IMR-90 (cell line): ENCODE measurements around the gene AVPR1B. TPM values are rescaled to one million over a fixed set of nuclear protein-coding genes. Genes with fewer than 3 reads are reported as not detected.

Source experiments
- ATAC-seq: fragments of 200-7000 bp; cut with Tn5 transposase; 2 replicates; pipeline ENCODE4 v1.9.1; 2020; ENCODE audit warnings: low read depth, mild to moderate bottlenecking, moderate library complexity
- BruUV-seq: library from RNA; stranded (reverse); fragments of 400-500 nt; replicated peaks from 2 replicates; lab custom pipeline; 2021; lab: Mats Ljungman, UMichigan
- CTCF ChIA-PET: fragments of 300-600 bp; formaldehyde crosslinking; extraction: SDS; loops from one replicate; lab custom pipeline; 2021; ENCODE audit warnings: antibody characterized with exemption; lab: Yijun Ruan, JAX
- POLR2A ChIA-PET: fragments of 300-600 bp; sonication (Branson Sonifier 250); formaldehyde crosslinking; loops from one replicate; lab custom pipeline; 2022; ENCODE audit warnings: antibody characterized with exemption; ENCODE audit not compliant: unreplicated experiment; lab: Charles Lee
- DNase-seq: peaks from one replicate; pipeline ENCODE4 v3.0.0; 2013
- H2AFZ ChIP-seq: replicated peaks from 2 replicates; pipeline ENCODE3; 2013; ENCODE audit warnings: low read length, mild to moderate bottlenecking; ENCODE audit not compliant: poor library complexity
- H2AK5ac ChIP-seq: 2 replicates; pipeline ENCODE4 v1.6.1; 2013; ENCODE audit warnings: low read depth, low read length, inconsistent platforms
- H2AK9ac ChIP-seq: replicated peaks from 2 replicates; pipeline ENCODE3; 2013; ENCODE audit warnings: mild to moderate bottlenecking, low read depth, low read length, moderate library complexity; ENCODE audit not compliant: poor library complexity
- H2BK120ac ChIP-seq: 2 replicates; pipeline ENCODE4 v1.6.1; 2013; ENCODE audit warnings: low read depth, low read length, inconsistent platforms
- H2BK15ac ChIP-seq: 3 replicates; pipeline ENCODE4 v1.6.1; 2013; ENCODE audit warnings: low read depth, low read length, inconsistent platforms
- H2BK20ac ChIP-seq: 2 replicates; pipeline ENCODE4 v1.6.1; 2013; ENCODE audit warnings: low read depth, mild to moderate bottlenecking, inconsistent platforms, low read length, moderate library complexity
- H2BK5ac ChIP-seq: 2 replicates; pipeline ENCODE4 v1.6.1; 2013; ENCODE audit warnings: mild to moderate bottlenecking, low read depth, low read length, inconsistent platforms; ENCODE audit not compliant: poor library complexity, severe bottlenecking
- H3K14ac ChIP-seq: replicated peaks from 2 replicates; pipeline ENCODE4 v1.6.1; 2013; ENCODE audit warnings: low read depth, low read length, inconsistent platforms
- H3K18ac ChIP-seq: 2 replicates; pipeline ENCODE4 v1.6.1; 2013; ENCODE audit warnings: low read depth, low read length, control low read depth
- H3K23ac ChIP-seq: 2 replicates; pipeline ENCODE4 v1.6.1; 2013; ENCODE audit warnings: low read depth, low read length, inconsistent platforms
- H3K27ac ChIP-seq: 2 replicates; pipeline ENCODE4 v1.5.1; 2013; ENCODE audit warnings: mild to moderate bottlenecking, control low read depth, low read length; ENCODE audit not compliant: insufficient read depth
- H3K27me3 ChIP-seq: 2 replicates; pipeline ENCODE4 v1.6.1; 2013; ENCODE audit warnings: low read length; ENCODE audit not compliant: control insufficient read depth, insufficient read depth
- H3K36me3 ChIP-seq: 2 replicates; pipeline ENCODE4 v1.6.1; 2013; ENCODE audit warnings: low read length, mixed read lengths; ENCODE audit not compliant: control insufficient read depth, insufficient read depth
- H3K4ac ChIP-seq: 2 replicates; pipeline ENCODE4 v1.6.1; 2013; ENCODE audit warnings: low read depth, low read length, inconsistent platforms
- H3K4me1 ChIP-seq: 2 replicates; pipeline ENCODE4 v1.6.1; 2013; ENCODE audit warnings: low read length, mixed read lengths; ENCODE audit not compliant: control insufficient read depth, insufficient read depth
- H3K4me2 ChIP-seq: 2 replicates; pipeline ENCODE4 v1.6.1; 2013; ENCODE audit warnings: low read depth, mild to moderate bottlenecking, control low read depth, low read length, moderate library complexity
- H3K4me3 ChIP-seq: 2 replicates; pipeline ENCODE4 v1.5.1; 2013; ENCODE audit warnings: low read depth, mild to moderate bottlenecking, control low read depth, low read length, moderate library complexity; ENCODE audit not compliant: insufficient read depth
- H3K56ac ChIP-seq: 2 replicates; pipeline ENCODE4 v1.6.1; 2013; ENCODE audit warnings: low read length, inconsistent platforms; ENCODE audit not compliant: insufficient read depth; ENCODE audit errors: extremely low read depth
- H3K79me1 ChIP-seq, 2 experiments: 2 replicates each; pipeline ENCODE4 v1.6.1; 2013; ENCODE audit warnings: low read length in 2 of 2, inconsistent platforms in 1 of 2, low read depth in 1 of 2
- H3K9ac ChIP-seq: 2 replicates; pipeline ENCODE4 v1.6.1; 2013; ENCODE audit warnings: low read depth, low read length, control low read depth
- H3K9me1 ChIP-seq: 2 replicates; pipeline ENCODE4 v1.6.1; 2013; ENCODE audit warnings: low read length, inconsistent platforms; ENCODE audit not compliant: insufficient read depth
- H3K9me3 ChIP-seq: 2 replicates; pipeline ENCODE4 v1.6.1; 2013; ENCODE audit warnings: low read length; ENCODE audit not compliant: control insufficient read depth, insufficient read depth
- H4K20me1 ChIP-seq: 2 replicates; pipeline ENCODE4 v1.6.1; 2013; ENCODE audit warnings: low read length, inconsistent platforms; ENCODE audit not compliant: insufficient read depth
- H4K5ac ChIP-seq: 2 replicates; pipeline ENCODE4 v1.6.1; 2013; ENCODE audit warnings: mild to moderate bottlenecking, low read depth, low read length, control low read depth
- H4K8ac ChIP-seq, 2 experiments: 2 replicates each; pipeline ENCODE4 v1.6.1; 2013; ENCODE audit warnings: low read depth in 2 of 2, low read length in 2 of 2, control low read depth in 1 of 2, inconsistent platforms in 1 of 2
- H4K91ac ChIP-seq: 2 replicates; pipeline ENCODE4 v1.6.1; 2013; ENCODE audit warnings: low read depth, low read length, inconsistent platforms; ENCODE audit not compliant: insufficient read depth
- BHLHE40 ChIP-seq: fragments of 150-350 bp; IDR thresholded peaks from 2 replicates; pipeline ENCODE4 v1.6.1; 2016; ENCODE audit warnings: mild to moderate bottlenecking, low read depth, low read length
- CEBPB ChIP-seq: IDR thresholded peaks from 2 replicates; pipeline ENCODE4 v1.6.1; 2012; ENCODE audit warnings: low read depth, low read length, improper control_type of control experiment
- CHD1 ChIP-seq: IDR thresholded peaks from 2 replicates; pipeline ENCODE4 v1.6.1; 2012; ENCODE audit warnings: low read depth, low read length, improper control_type of control experiment
- MAFK ChIP-seq: IDR thresholded peaks from 2 replicates; pipeline ENCODE4 v1.6.1; 2012; ENCODE audit warnings: low read depth, low read length, improper control_type of control experiment
- MAZ ChIP-seq: IDR thresholded peaks from 2 replicates; pipeline ENCODE4 v1.6.1; 2012; ENCODE audit warnings: low read depth, mild to moderate bottlenecking, low read length, improper control_type of control experiment, moderate library complexity, borderline replicate concordance
- MXI1 ChIP-seq: IDR thresholded peaks from 2 replicates; pipeline ENCODE4 v1.6.1; 2012; ENCODE audit warnings: low read depth, mild to moderate bottlenecking, low read length, moderate library complexity, borderline replicate concordance
- NFE2L2 ChIP-seq: fragments of 150-350 bp; IDR thresholded peaks from 2 replicates; pipeline ENCODE4 v1.6.1; 2016; ENCODE audit warnings: low read depth, mild to moderate bottlenecking, low read length
- RAD21 ChIP-seq: IDR thresholded peaks from 2 replicates; pipeline ENCODE4 v1.6.1; 2012; ENCODE audit warnings: low read length, improper control_type of control experiment
- RCOR1 ChIP-seq: IDR thresholded peaks from 2 replicates; pipeline ENCODE4 v1.6.1; 2012; ENCODE audit warnings: mild to moderate bottlenecking, low read length, improper control_type of control experiment; ENCODE audit not compliant: insufficient replicate concordance
- RFX5 ChIP-seq: IDR thresholded peaks from 2 replicates; pipeline ENCODE4 v1.8.0; 2012; ENCODE audit warnings: low read depth, mild to moderate bottlenecking, low read length, moderate library complexity
- SMC3 ChIP-seq: fragments of 150-350 bp; IDR thresholded peaks from 2 replicates; pipeline ENCODE4 v1.6.1; 2016; ENCODE audit warnings: low read depth, mild to moderate bottlenecking, antibody characterized with exemption, low read length, moderate library complexity
- WGBS, 2 experiments: methylation state at CpG; one replicate each; pipeline versions ENCODE4 v1.1.5 to v1.1.7; 2013; ENCODE audit warnings: missing lambda C conversion rate in 2 of 2; ENCODE audit not compliant: insufficient read length in 1 of 2; ENCODE audit errors: extremely low coverage in 2 of 2; 5-methylcytosine and 5-hydroxymethylcytosine counted together
- dilution Hi-C: fragments of 300-500 bp; cut with HindIII; formaldehyde crosslinking; loops from one replicate; pipeline ENCODE4 v1.14.3; 2018; ENCODE audit warnings: low sequenced_read_pairs; ENCODE audit not compliant: unreplicated experiment
- in situ Hi-C: fragments of 300-500 bp; cut with MboI; formaldehyde crosslinking; loops from 3 replicates; pipeline ENCODE4 v1.14.3; 2019; ENCODE audit warnings: low sequenced_read_pairs, inconsistent platforms, mixed read lengths
- intact Hi-C: fragments of 100-400 bp; cut with micrococcal nuclease; formaldehyde crosslinking; loops from 2 replicates; pipeline ENCODE4 v1.10.0; 2022
- polyA plus RNA-seq, 3 experiments: library from polyadenylated mRNA; depleted of rRNA; stranded (reverse); fragments of >200 nt; gene quantifications; 2 replicates each; pipeline ENCODE4 v1.2.3, GENCODE V29; 2012; ENCODE audit warnings: low replicate concordance in 1 of 3
- total RNA-seq: library from RNA; depleted of rRNA; stranded (reverse); fragments of >200 nt; gene quantifications from 2 replicates; pipeline ENCODE4 v1.2.3, GENCODE V29; 2012
- TF ChIP-seq, protein P1 (sequence below): conservative IDR thresholded peaks from 2 replicates; pipeline ENCODE4 v1.5.1; 2012; ENCODE audit warnings: mild to moderate bottlenecking, low read depth, low read length, improper control_type of control experiment
- TF ChIP-seq, protein P2 (sequence below): fragments of 150-350 bp; IDR thresholded peaks from 2 replicates; pipeline ENCODE4 v1.6.1; 2016; ENCODE audit warnings: low read depth, mild to moderate bottlenecking, low read length, moderate library complexity, borderline replicate concordance

The AVPR1B gene
- total and polyA plus RNA-seq, 2 of the 4 experiments (the other 2 are of a cell fraction) = not detected

DNA sequence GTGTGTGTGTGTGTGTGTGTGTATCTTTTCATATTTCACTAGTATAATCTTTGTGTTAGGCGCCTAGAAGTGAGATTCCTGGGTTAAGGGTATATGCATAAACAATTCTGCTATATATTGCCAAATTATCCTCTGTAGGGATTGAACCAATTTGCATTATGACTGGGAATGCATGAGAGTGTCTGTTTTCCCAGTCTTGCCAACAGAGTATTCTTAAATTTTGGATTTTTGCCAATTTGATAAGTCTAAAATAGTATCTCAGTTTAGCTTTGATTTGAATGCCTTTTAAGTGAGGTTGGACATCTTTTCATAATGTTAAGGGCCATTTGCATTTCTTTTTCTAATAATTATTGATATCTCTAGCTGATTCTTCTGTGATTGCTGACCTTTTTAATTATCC lies 8.2 kb upstream of the AVPR1B start:
- H3K27ac ChIP-seq = no peak overlapping the region
- dilution Hi-C loops (no loop called here), in situ Hi-C loops (no loop called here), intact Hi-C loops (no loop called here)
- DNase-seq (no peak), ATAC-seq (no peak)
- H4K20me1 ChIP-seq = no peaks in the 10 kb centered on the region
- H3K9me3 ChIP-seq = no peaks in the 10 kb centered on the region; the same call in 1 of the 2 replicates
- no peak for TF ChIP-seq MAFK
- TF ChIP-seq CEBPB = no peak
- TF ChIP-seq, protein P1, sequence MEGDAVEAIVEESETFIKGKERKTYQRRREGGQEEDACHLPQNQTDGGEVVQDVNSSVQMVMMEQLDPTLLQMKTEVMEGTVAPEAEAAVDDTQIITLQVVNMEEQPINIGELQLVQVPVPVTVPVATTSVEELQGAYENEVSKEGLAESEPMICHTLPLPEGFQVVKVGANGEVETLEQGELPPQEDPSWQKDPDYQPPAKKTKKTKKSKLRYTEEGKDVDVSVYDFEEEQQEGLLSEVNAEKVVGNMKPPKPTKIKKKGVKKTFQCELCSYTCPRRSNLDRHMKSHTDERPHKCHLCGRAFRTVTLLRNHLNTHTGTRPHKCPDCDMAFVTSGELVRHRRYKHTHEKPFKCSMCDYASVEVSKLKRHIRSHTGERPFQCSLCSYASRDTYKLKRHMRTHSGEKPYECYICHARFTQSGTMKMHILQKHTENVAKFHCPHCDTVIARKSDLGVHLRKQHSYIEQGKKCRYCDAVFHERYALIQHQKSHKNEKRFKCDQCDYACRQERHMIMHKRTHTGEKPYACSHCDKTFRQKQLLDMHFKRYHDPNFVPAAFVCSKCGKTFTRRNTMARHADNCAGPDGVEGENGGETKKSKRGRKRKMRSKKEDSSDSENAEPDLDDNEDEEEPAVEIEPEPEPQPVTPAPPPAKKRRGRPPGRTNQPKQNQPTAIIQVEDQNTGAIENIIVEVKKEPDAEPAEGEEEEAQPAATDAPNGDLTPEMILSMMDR = no peak
- TF ChIP-seq, protein P2, sequence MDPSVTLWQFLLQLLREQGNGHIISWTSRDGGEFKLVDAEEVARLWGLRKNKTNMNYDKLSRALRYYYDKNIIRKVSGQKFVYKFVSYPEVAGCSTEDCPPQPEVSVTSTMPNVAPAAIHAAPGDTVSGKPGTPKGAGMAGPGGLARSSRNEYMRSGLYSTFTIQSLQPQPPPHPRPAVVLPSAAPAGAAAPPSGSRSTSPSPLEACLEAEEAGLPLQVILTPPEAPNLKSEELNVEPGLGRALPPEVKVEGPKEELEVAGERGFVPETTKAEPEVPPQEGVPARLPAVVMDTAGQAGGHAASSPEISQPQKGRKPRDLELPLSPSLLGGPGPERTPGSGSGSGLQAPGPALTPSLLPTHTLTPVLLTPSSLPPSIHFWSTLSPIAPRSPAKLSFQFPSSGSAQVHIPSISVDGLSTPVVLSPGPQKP = no peak
- no peak for TF ChIP-seq NFE2L2
- no peak for TF ChIP-seq MAZ
- TF ChIP-seq RAD21 = no peak
- no peak for TF ChIP-seq CHD1
- no peak for TF ChIP-seq MXI1
- TF ChIP-seq SMC3 = no peak
- no peak for TF ChIP-seq RCOR1
- TF ChIP-seq RFX5 = no peak
- TF ChIP-seq BHLHE40 = no peak
- no peak overlapping the region for H4K5ac ChIP-seq
- ChIA-PET POLR2A (no interaction called here), CTCF (no interaction called here)
- H3K23ac ChIP-seq = no peak overlapping the region
- no peaks in the 10 kb centered on the region for H3K4me1 ChIP-seq
- no peaks in the 10 kb centered on the region for H3K79me1 ChIP-seq
- H3K56ac ChIP-seq = no peak overlapping the region
- no peak overlapping the region for H4K91ac ChIP-seq
- no TSS peak for BruUV-seq
- no peak overlapping the region for H3K4me2 ChIP-seq
- H3K9ac ChIP-seq = no peak overlapping the region
- no peak overlapping the region for H2BK5ac ChIP-seq
- no peak overlapping the region for H2BK120ac ChIP-seq
- H2BK20ac ChIP-seq = no peak overlapping the region
- peaks cover 25% of the 10 kb centered on the region for H3K27me3 ChIP-seq
- no peak overlapping the region for H2BK15ac ChIP-seq
- H2AK5ac ChIP-seq = no peak overlapping the region
- H4K8ac ChIP-seq = no peak overlapping the region
- H3K18ac ChIP-seq = no peak overlapping the region
- no peak overlapping the region for H3K4me3 ChIP-seq
- no peaks in the 10 kb centered on the region for H3K36me3 ChIP-seq
- no peaks in the 10 kb centered on the region for H3K9me1 ChIP-seq
- no peak overlapping the region for H2AFZ ChIP-seq
- no peak overlapping the region for H2AK9ac ChIP-seq
- WGBS, 2 experiments = no CpG with 5 or more reads among the region's 1 CpG
- H3K4ac ChIP-seq = no peak overlapping the region
- no peak overlapping the region for H3K14ac ChIP-seq
